Activated T-helper 1 cell treated with anti-CD3 and anti-CD28 coated beads, Interleukin-12 subunit alpha, Interleukin-12 subunit beta, Interleukin-2, Interleukin-4 antibody, amounts not matched to agents 30 ng/mL and 10 ng/mL and 1 ng/mL, durations not matched to agents 14 hours and 24 hours and 36 hours (primary cell): ENCODE data around the gene CELF5. TPM values are rescaled to one million over a fixed set of nuclear protein-coding genes. Genes with fewer than 3 reads are reported as not detected.
A peak's percentile ranks its signal among the peaks of the same experiment; 100 is the strongest.
"Not testable (repeated sequence)": the region's sequence is repeated elsewhere in the genome, so short reads cannot be mapped to it uniquely, and the experiment has no call there.

ENCODE experiments used
- DNase-seq: peaks from one replicate; pipeline ENCODE4 v3.0.0; 2021; ENCODE audit warnings: low spot score
- H3K27ac Mint-ChIP-seq: one replicate; pipeline ENCODE4 v1.8.0; 2021; ENCODE audit warnings: mild to moderate bottlenecking, mixed read lengths
- H3K27me3 Mint-ChIP-seq: one replicate; pipeline ENCODE4 v1.8.0; 2022; ENCODE audit warnings: mild to moderate bottlenecking, moderate library complexity, mixed read lengths; ENCODE audit not compliant: insufficient read depth
- H3K36me3 Mint-ChIP-seq: one replicate; pipeline ENCODE4 v1.8.0; 2021; ENCODE audit warnings: low read depth, mixed read lengths
- H3K4me1 Mint-ChIP-seq: one replicate; pipeline ENCODE4 v1.8.0; 2021; ENCODE audit warnings: low read depth, mixed read lengths
- H3K4me3 Mint-ChIP-seq: one replicate; pipeline ENCODE4 v1.8.0; 2021; ENCODE audit warnings: mild to moderate bottlenecking, moderate library complexity, mixed read lengths
- H3K9me3 Mint-ChIP-seq: one replicate; pipeline ENCODE4 v1.8.0; 2021; ENCODE audit warnings: mixed read lengths
- intact Hi-C: fragments of 100-400 bp; cut with micrococcal nuclease; formaldehyde crosslinking; loops from one replicate; pipeline ENCODE4 v1.15.1; 2024
- total RNA-seq: library from RNA; stranded (reverse); gene quantifications from 2 replicates; pipeline ENCODE4 v1.2.3, GENCODE V29; 2022

The CELF5 gene
- total RNA-seq, 1 donor from 2014 or later, result 0.08 TPM

DNA sequence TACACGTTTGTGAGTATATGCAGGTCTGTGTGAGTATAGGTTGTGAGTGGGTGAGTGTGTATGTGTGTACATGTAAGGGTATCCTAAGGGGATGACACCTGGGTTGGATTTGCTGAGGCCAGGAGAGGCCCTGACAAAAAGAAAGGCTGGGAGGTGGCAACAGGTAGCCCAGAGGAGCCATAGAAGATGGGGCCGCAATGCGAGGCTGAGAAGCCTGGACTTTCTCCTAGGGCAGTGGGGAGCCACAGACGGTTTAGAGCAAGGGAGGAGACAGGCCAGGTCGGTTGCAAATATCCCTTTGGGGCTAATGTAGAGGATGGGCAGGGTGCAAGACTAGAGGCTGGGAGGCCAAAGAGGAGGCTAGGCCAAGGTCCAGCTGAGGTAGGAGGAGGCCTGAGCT is 54.3 kb downstream of the CELF5 start:
- intact Hi-C loops, result no loop called here
- no peak for DNase-seq
- Mint-ChIP-seq H3K9me3 (no peaks in the 10 kb centered on the region), H3K27ac (no peak overlapping the region), H3K27me3 (peaks cover 3% of the 10 kb centered on the region), H3K36me3 (no peaks in the 10 kb centered on the region), H3K4me3 (no peak overlapping the region), H3K4me1 (peaks cover 8% of the 10 kb centered on the region)

DNA sequence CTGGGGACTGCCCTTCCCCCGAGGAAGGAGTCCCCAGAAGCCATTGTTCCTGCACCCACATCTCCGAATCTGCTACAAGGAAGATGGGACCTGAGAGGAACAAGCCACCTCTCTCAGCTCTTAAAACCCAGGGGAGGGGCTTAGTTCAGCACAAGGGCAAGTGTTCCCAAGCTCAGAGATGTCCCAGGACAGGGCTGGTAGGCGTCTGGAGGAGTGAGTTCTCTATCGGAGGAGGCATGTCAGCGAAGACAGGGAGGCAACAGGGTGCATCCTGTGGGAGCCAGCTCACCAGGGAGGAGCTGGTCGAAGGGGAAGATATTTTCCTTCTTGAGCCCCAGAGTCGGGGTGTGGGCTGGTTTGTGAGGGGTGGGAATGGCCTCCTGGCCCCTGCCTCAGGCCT is 54.8 kb downstream of the CELF5 start:
- intact Hi-C loops, result no loop called here
- Mint-ChIP-seq H3K4me1 (peaks cover 8% of the 10 kb centered on the region), H3K27ac (no peak overlapping the region), H3K27me3 (peaks cover 8% of the 10 kb centered on the region), H3K9me3 (no peaks in the 10 kb centered on the region), H3K36me3 (no peaks in the 10 kb centered on the region), H3K4me3 (no peak overlapping the region)
- DNase-seq, result no peak

DNA sequence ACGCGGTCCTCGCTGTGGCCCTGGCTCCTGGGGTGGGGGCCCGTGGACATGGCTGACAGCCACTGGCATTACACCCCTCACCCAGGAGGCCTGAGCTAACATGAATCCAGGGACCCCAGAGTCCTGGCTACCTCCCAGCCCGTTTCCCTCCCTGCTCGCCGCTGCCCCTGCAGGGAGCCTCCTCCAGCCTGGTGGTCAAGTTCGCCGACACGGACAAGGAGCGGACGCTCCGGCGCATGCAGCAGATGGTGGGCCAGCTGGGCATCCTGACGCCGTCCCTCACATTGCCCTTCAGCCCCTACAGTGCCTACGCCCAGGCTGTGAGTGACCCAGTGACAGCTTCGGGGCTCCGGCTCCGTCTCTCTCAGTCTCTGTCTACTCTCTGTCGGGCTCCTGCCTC is 56.6 kb downstream of the CELF5 start:
- no peaks in the 10 kb centered on the region for H3K4me1 Mint-ChIP-seq
- intact Hi-C loops, result no loop called here
- H3K27ac Mint-ChIP-seq, result no peak overlapping the region
- no peak overlapping the region for H3K4me3 Mint-ChIP-seq
- peaks cover 12% of the 10 kb centered on the region for H3K27me3 Mint-ChIP-seq
- H3K9me3 Mint-ChIP-seq, result no peaks in the 10 kb centered on the region
- H3K36me3 Mint-ChIP-seq, result no peaks in the 10 kb centered on the region
- DNase-seq, result no peak

DNA sequence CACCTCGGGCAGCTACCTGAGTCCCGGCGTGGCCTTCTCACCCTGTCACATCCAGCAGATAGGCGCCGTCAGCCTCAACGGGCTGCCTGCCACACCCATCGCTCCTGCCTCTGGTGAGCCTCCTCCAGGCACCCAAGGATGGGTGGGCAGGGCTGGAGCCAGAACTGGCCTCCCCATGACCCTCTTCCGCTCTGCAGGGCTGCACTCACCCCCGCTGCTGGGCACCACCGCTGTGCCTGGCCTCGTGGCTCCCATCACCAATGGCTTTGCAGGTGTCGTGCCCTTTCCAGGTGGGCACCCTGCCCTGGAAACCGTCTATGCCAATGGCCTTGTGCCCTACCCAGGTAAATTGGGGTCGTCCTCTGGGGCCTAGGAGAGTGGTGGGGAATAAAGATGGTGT is 57.7 kb downstream of the CELF5 start:
- Mint-ChIP-seq H3K9me3 (no peaks in the 10 kb centered on the region), H3K36me3 (no peaks in the 10 kb centered on the region), H3K27ac (no peak overlapping the region), H3K4me3 (no peak overlapping the region), H3K27me3 (peaks cover 16% of the 10 kb centered on the region), H3K4me1 (no peaks in the 10 kb centered on the region)
- intact Hi-C loops, result no loop called here
- DNase-seq, result no peak

DNA sequence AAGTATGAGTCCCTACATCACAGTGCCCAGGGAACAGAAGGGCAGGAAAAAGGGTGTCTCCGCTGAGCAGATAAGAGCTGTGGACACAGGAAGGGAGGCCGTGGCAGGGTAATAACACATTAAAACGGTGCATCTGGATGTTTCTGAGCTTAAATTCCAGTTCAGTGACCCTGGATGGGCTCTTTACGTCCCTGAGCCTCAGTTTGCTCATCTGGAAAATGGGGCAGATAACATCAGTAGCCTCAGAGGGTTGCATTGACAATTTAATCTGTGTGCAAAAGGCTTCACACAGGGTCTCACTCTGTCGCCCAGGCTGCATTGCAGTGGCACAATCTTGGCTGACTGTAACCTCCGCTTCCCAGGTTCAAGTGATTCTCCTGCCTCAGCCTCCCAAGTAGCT is 58.1 kb downstream of the CELF5 start:
- Mint-ChIP-seq H3K4me3 (no peak overlapping the region), H3K36me3 (no peaks in the 10 kb centered on the region), H3K27me3 (peaks cover 16% of the 10 kb centered on the region), H3K9me3 (no peaks in the 10 kb centered on the region), H3K4me1 (no peaks in the 10 kb centered on the region), H3K27ac (no peak overlapping the region)
- intact Hi-C loops, result no loop called here
- no peak for DNase-seq

DNA sequence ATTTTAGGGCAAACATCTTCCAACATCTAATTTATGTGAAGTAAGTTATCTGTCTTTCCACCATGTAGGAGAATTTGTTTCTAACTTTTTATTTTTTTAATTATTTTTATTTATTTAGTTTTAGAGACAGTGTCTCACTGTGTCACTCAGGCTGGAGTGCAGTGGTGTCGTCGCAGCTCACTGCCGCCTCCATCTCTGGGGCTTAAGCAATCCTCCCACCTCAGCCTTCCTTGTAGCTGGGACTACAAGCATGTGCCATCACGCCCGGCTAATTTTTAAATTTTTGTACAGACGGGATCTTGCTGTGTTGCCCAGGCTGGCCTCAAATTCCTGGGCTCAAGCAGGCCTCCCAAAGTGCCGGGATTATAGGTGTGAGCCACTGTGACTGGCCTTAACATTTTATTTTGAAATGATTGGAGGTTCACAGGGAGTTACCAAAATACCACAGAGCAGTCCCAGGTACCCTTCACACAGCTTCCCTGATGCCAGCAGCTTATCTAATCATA is 58.8 kb downstream of the CELF5 start:
- intact Hi-C loops, result no loop called here
- Mint-ChIP-seq H3K27ac (no peak overlapping the region), H3K4me1 (no peaks in the 10 kb centered on the region), H3K27me3 (peaks cover 14% of the 10 kb centered on the region), H3K9me3 (no peaks in the 10 kb centered on the region), H3K4me3 (no peak overlapping the region), H3K36me3 (no peaks in the 10 kb centered on the region)
- DNase-seq, result no peak

DNA sequence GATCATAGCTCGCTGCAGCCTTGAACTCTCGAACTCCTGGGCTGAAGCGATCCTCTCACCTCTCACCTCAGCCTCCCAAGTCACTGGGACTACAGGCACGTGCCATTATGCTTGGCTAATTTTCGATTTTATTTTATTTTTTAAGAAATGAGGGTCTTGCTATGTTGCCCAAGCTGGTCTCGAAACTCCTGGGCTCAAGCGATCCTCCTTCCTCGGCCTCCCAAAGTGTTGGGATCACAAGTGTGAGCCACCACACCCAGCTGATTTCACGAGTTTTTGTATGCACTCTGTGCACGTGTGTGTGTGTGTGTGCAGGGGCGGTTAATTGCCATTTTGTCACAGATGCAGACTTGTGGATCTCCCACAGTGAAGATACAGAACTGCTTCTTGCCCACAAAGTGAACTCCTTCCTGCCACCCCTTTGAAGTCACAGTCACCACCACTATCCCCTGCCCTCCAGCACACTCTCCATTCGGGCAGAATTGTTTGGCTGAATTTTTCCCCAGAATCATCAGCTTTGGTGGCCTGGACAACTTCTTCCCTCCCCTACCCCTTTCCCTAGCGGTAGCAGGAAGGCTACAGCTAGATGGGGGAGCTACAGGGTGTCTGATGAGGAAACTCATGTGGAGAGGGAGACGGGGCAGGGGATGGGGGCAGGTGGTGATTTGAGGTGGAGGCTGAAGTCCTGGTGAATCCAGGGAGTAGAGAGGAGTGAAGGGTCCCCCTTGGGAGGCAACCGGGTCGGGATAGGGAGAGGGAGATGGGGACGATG is 59.6 kb downstream of the CELF5 start:
- Mint-ChIP-seq H3K9me3 (no peaks in the 10 kb centered on the region), H3K4me3 (no peak overlapping the region), H3K27ac (no peak overlapping the region), H3K4me1 (no peaks in the 10 kb centered on the region), H3K36me3 (no peaks in the 10 kb centered on the region), H3K27me3 (peaks cover 14% of the 10 kb centered on the region)
- intact Hi-C loops, result loop anchor here (2.0 kb wide), 1 partner anchor 289 kb away; the partner anchor contains the start of gene HMG20B
- no peak for DNase-seq

DNA sequence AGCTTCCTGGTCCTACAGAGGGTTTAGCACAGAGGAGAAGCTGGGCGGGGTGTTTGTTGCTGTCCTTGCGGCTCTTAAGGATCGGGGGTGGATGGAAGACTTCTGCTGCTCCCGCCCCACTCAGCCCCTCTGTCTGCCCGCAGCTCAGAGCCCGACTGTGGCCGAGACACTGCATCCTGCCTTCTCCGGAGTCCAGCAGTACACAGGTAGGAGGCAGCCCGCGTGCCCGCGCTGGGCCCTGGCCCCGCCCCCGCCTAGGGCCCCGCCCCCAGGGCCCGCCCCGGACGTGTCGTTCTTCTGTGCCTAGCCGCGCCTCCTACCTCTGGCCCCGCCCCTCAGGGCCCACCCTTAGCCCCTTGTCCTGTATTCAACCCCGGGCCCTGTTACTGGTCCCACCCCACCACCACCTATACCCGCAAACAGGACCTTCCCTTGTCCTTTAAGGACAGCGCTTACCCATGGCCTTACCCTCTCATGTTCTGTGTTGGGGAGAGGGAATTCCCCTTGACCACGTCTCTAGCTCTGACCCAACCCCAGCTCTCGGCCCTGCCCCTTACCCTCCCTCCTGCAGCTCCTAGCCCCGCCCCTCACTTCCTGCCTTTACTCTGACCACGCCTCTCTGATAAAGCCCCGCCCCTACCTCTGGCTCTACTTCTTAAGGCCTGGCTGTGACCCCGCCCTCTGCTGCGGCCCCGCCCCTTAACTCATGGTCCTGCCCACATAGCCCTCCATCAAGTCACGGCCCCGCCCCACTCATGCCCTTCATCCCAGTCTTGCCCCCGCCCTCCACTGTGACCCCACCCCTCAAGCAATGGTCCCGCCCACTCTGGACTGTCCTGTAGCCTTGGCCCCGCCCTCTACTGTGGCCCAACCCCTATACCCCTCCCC is 60.5 kb downstream of the CELF5 start:
- no peak overlapping the region for H3K27ac Mint-ChIP-seq
- H3K9me3 Mint-ChIP-seq, result no peaks in the 10 kb centered on the region
- DNase-seq, result peak; percentile 50
- no peak overlapping the region for H3K4me3 Mint-ChIP-seq
- intact Hi-C loops, result loop anchor here (1.0 to 2.0 kb wide), 3 partner anchors 9 to 288 kb away; partner anchors contain the start of gene HMG20B
- no peaks in the 10 kb centered on the region for H3K4me1 Mint-ChIP-seq
- no peaks in the 10 kb centered on the region for H3K36me3 Mint-ChIP-seq
- H3K27me3 Mint-ChIP-seq, result peaks cover 14% of the 10 kb centered on the region

DNA sequence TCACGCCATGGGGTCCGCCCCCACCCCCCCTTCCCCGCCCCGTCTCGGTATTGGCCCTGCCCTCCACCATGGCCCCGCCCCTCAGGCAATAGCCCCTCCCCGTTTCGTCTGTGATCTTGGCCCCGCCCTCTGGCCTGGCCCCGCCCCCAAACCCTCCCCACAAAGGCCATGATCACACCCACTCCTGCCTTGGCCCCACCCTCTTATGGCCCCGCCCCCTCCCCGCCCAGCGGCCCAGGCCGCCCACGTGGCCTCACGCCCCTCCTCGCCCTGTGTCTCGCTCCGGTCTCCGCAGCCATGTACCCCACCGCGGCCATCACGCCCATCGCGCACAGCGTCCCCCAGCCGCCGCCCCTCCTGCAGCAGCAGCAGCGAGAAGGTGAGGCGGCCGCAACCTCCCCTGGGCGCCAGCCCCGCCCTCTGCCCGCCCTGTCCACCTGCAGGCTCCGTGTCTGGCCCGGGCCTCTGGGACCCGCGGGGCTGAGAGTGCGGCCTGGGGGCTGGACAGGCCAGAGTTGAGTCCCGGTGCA is 61.3 kb downstream of the CELF5 start:
- Mint-ChIP-seq H3K27me3 (peaks cover 14% of the 10 kb centered on the region), H3K36me3 (no peaks in the 10 kb centered on the region), H3K4me1 (no peaks in the 10 kb centered on the region), H3K9me3 (no peaks in the 10 kb centered on the region), H3K4me3 (no peak overlapping the region), H3K27ac (no peak overlapping the region)
- intact Hi-C loops, result loop anchor here (1.0 to 2.0 kb wide), 3 partner anchors 9 to 287 kb away; partner anchors contain the start of gene HMG20B
- DNase-seq, result no peak

DNA sequence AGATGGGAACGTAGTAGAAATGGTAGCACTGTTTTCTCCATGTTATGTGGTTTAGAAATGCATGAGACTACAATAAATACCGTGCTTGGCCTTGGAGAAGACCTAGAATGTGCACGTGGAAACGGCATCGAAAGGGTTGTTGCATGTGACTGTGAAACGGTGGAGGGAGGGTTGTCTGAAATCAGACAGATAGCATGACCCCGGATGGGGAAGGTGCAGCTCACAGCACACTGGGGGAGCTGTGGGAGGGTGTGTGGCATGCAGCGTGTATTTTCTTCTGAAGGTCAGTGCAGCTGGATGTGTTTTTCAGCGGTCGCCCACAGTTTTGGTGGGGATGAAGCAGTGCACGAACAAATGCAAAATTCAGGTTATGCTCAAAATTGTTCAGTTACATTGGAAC is 63.4 kb downstream of the CELF5 start:
- intact Hi-C loops, result no loop called here
- Mint-ChIP-seq H3K4me1 (no peaks in the 10 kb centered on the region), H3K4me3 (no peak overlapping the region), H3K27me3 (peaks cover 12% of the 10 kb centered on the region), H3K9me3 (no peaks in the 10 kb centered on the region), H3K36me3 (no peaks in the 10 kb centered on the region), H3K27ac (no peak overlapping the region)
- no peak for DNase-seq

DNA sequence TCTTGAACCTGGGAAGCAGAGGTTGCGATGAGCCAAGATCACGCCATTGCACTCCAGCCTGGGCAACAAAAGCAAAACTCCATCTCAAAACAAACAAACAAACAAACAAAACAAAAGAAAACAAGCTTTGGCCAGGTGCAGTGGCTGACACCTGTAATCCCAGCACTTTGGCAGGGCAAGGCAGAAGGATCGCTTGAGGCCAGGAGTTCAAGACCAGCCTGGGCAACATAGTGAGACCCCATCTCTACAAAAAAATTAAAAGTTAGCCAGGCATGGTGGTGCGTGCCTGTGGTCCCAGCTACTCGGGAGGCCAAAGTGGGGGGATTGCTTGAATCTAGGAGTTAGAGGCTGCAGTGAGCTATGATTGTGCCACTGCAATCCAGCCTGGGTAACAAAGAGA is 64.0 kb downstream of the CELF5 start:
- H3K4me3 Mint-ChIP-seq, H3K9me3 Mint-ChIP-seq, H3K27ac Mint-ChIP-seq, H3K36me3 Mint-ChIP-seq, DNase-seq, H3K4me1 Mint-ChIP-seq, intact Hi-C loops: not testable (repeated sequence)
- H3K27me3 Mint-ChIP-seq, result peaks cover 12% of the 10 kb centered on the region

DNA sequence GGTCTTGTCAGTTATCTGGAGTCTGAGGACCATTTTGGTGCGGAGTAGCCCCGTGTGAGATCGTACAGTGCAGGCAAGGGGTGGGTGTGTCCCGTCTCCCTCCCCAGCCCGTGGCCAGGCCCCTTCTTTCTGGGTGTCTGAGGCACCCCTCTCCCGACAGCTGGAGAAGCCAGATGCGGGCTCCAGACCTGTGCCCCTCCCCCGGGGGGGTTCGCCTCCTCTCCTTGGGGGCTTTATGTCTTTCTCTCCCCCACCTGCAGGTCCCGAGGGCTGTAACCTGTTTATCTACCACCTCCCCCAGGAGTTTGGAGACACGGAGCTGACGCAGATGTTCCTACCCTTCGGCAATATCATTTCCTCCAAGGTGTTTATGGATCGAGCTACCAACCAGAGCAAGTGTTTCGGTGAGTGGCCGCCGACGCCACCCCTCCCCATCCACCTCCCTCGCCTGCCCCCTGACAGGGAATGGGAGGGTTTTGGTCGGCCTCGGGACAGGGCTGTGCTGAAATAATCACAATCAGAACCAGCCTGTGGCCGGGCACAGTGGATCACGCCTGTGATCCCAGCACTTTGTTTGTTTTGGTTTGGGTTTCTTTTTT is 65.6 kb downstream of the CELF5 start:
- intact Hi-C loops, result no loop called here
- no peak for DNase-seq
- Mint-ChIP-seq H3K36me3 (no peaks in the 10 kb centered on the region), H3K9me3 (no peaks in the 10 kb centered on the region), H3K27me3 (peaks cover 5% of the 10 kb centered on the region), H3K4me1 (no peaks in the 10 kb centered on the region), H3K27ac (no peak overlapping the region), H3K4me3 (no peak overlapping the region)
